Hematopoietic multipotent progenitor cell treated with erythropoietin and hydrocortisone succinate and interleukin-3 and kit ligand, for 4 days (in vitro differentiated cells): ENCODE results near the gene PSMG3.

Experiments
- DNase-seq: peaks from one replicate; pipeline ENCODE4 v3.0.0-alpha.2; 2015

Gene PSMG3

DNA sequence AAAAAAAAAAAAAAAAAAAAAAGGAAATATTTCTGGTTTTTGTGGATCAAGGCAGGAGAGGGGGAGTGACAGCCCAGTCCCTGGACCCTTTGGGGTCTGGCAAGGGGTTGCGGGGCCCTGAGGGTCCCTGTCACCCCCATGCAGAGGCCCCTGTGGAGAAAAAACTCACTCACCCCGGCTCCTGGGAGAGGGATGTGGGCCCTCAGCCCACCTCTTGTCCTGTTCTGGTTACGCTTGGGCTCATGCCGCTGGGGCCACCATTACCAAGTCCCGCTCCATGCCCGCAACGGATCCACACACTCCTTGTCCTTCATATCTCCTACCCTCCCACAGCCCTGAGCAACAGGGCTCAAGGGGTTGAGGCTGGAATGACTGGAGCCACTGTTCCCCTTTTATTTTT is 12.8 kb downstream of the PSMG3 start:
- no peak for DNase-seq

DNA sequence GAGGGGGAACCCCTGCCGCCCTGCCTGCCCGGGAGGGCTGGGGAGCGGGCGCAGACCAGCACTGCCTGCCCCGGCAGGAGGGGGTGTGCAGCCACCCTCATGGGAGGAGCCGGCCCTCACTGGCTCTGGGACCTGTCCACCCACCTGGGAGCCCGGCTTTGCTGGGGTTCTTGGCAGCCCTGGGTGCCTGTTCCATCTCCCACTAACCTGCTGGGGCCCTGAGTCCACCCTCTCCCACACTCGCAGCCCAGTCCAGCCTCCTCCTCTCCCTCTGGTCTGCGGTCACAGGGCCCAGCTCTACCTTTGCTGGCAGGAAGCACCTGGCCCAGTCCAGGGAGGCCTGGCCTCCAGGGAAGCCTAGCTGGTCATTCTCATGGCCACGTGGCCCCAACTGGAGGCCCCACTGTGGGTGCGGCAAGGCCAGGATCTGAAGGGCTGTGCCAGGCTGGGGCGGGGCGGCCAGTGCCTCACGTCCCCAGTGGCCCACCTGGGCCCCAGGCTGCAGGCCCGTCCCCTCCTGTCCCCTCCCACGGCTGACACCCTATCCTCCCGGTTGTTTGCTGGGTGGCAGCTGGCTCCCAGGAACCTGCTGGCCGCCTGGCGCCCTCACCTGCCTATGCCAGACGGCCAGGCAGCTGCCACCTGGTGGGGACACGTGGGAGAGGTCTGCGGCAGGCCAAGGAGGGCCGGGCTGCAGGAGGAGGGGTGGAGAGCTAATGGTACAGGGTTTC is 13.9 kb downstream of the PSMG3 start, which contains the start of gene TMEM184A:
Gene TMEM184A, minus strand, starts transcription at position 393 of the 731 bp plus-strand sequence. CDS start 721 bp downstream, outside the sequence.
- DNase-seq, result peak; percentile 67

DNA sequence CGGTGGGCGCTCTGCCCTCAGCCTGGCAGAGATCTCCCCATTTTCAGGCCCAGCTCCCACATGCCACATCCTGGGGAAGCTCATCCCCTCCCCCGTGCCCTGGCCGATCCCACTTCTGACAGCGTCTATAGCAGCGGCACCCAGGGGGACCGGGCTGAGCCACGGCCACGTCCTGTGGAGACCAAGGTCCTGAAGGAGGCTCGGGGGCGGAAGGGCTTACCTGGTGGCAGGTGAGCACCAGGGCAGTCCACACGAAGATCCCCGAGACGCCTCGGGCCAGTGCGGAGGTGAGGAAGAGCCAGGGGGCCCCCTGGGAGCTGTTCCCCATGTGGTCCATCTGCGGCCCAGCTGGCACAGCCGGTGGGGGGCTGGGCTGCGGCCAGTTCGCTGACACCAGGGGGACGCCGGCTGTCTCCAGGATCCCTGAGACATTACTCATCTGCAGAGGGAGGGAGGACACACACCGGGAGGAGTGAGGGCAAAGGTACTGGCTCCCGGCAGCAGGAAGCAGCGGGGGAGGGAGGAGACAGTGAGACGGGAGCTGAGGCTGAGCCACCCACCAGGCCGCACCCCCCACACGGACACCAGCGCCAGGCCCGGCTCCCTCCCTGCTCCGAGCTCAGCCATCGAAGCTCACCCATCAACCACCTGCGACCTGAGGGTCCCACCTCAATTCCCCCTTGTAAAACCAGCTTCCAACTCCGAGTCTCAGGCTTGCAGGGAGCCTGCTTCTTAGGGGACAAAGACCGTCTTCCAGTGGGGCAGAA is 14.6 kb downstream of the PSMG3 start:
- no peak for DNase-seq

DNA sequence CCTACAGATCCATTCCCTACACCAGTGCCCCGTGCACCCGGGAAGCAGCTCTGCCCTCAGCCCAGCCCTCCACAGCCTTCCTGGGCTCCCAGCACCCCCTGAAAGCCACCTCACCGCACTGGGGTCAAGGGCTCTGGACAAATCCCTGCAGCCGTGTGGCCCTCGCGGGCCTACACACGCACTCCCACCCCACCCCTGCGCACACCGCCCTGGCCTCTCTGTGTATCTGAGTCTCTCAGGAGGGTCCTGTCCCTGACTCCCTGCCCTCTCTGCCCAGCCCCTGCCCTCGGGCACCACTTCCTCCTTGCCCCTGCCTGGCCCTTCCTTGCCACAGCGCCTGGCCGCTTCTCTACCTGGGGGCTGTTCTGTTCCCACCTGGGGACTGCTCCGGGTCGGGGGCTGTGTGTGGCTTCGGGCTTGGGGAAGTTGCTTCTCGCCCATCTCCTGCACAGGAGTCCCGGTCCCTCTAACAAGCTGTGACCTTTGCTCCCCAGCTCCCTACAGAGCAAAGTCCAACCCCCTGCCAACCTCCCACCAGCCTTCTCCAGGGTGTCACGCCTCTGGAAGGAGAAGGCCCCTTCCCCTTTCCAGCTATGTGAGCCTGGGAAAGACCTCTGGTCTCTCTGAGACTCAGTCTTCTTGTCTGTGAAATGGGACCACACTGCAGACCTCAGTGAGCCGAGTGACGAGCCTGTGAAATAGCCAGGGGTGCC is 15.3 kb downstream of the PSMG3 start:
- no peak for DNase-seq

DNA sequence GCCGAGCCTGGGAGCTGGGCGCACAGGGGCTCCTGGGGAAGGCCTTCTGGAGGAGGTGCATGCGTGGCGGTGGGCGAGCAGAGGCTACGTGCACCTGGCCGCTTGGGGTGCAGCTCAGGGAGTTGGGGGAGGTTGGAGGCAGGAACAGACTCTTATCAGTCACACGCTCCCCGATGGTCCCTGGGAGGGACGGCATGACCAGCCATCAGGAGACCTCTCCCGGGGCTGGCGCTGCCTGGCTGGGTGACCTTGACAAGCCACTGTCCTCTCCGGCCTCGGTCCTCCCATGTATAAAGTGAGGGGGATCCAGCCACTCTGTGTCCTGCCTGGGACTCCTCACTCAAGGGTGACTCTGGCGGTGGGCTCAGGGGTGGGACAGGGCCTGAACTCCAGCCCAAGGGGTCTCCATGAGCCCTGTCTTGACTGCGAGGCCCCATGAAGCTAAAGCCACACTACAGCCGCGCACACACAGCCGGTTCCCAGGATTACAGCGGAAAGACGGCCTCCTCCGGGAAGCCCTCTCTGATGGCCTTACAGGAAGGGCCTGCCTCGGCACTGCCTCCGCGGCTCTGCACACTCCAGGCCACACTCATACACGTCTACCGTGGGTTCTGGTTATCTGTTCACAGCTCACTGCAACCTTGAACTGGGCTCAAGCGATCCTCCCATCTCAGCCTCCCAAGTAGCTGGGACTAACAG is 16.2 kb downstream of the PSMG3 start:
- DNase-seq, result no peak

DNA sequence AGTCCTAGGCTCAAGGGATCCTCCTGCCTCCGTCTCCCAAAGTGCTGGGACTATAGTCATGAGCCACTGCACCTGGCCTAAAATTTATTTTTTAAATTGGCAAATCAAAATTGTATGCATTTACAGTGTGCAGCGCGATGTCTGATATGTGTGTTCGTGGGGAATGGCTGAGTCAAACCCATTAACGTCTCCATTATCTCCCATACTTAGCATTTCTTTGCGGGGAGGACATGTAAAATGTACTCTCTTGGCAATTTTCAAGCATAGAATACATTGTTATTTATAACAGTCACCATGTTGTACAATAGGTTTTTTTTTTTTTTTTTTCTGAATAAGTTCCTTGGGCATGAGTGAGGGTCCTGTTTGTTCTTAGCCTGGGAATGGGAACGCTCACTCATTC is 17.6 kb downstream of the PSMG3 start:
- DNase-seq, result no peak

DNA sequence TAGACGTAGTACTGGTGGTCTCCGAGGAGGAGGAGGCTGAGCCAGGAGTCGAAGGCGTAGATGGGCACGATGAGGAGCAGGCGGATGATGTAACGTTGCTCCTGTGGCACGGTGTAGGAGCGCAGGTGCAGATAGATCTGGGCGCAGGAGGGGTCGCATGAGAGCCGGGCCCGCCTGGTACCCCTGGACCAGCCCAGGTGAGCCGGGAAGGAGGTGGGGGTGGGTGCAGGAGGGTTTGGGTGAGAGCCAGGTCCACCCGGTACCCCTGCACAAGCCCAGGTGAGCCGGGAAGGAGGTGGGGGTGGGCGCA is 19.0 kb downstream of the PSMG3 start:
- no peak for DNase-seq

DNA sequence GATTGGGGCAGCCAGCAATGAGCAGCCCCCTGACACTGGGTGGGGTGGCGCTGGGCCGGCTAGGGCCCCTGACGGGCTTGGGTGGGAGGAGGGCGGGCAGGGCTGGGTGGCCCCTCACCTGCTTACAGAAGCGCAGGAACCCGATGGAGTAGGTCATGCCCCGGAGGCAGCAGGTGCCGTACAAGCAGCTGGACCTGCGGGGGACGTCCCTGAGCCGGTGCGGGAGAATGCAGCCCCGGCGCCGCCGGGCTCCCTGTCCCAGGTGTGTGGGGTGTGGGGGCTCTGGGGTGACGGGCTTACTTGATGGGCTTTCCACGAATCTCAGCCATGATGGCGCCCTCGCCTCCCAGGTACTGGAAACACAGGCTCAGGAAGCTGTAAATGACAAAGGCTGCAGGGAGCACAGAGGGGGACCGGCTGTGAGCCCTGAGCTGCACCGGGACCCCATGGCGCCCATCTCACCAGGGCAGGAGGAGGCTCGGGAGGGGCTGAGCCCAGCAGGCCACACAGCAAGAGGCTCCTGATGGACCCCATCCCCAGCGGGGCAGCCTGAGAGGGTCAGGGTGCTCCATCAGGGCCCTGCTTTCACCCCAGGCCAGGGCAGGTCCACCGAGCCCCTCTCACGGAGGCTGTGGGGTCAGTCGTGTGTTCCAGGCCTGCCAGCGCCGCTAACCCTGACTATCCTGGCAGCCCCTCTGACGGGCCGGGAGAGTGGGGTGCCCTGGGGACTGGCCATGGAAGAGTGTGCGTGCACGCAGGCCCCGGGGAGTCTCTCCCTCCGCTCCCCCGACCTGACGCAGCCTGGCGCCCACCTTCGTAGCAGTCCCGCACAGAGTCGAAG is 19.6 kb downstream of the PSMG3 start:
- no peak for DNase-seq

DNA sequence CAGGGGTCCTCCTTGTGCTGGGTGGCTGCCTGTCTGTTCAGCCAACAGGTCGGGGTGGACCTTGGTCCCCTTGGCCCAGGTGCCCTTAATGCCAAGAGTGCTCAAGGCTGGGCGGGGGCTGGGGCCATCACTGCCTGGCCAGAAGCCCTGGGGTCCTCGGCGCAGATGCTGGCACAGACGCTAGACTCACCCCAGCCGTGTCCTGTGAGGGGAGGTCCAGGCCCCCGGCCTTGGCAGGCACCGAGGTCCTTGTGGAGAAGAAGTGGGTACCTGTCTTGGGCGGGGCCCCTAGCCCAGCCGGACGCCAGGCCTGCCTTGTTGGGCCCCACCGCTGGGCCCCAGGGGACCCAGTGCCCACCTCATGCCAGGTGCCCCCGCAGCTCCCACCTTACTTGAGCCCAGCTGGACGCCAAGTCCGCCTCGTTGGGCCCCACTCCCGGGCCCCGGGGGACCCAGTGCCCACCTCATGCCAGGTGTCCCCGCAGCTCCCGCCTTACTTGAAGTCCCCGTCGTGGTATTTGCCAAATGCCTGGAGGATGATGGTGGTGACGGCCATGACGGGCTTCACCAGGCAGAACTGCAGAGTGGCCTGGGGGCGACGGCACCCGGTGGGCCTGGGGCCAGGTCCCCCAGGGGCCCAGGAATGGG is 20.4 kb downstream of the PSMG3 start:
- DNase-seq, result no peak

DNA sequence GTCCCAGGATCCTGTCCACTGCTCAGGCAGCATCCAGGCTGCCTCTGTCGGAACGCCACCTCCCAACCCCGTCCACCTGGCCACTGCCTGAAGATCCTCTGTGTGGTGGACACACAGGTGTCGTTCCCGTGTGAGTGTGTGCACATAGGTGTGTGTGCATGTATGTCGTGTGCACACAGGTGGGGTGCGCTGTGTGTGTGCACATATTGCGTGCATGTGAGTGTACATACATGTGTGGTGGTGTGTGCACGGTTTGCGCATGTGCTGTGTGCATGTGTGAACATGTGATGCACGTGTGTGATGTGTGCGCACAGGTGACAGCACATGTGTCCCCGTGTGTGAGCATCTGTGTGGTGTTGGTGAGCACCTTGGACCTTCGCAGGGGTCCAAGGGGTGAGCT is 20.9 kb downstream of the PSMG3 start:
- no peak for DNase-seq

DNA sequence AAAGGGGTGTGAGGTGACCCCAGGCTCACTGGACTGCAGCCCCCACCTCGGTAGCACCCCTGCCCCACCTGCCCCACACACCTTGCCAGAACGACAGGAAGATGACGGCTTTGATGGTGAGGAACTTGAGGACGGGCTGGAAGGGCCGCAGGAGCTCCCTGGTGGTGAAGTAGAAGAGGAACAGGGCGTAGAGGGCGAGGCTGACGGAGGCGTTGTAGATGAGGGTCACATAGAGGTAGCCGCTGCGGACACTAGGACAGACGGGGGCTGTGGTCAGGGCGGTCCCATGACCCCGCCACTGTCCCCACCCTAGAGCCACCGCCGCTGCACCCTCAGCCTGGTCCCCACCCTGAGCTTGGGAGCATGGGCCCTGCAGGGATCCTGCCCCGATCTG is 21.4 kb downstream of the PSMG3 start:
- peak; percentile 51 for DNase-seq

DNA sequence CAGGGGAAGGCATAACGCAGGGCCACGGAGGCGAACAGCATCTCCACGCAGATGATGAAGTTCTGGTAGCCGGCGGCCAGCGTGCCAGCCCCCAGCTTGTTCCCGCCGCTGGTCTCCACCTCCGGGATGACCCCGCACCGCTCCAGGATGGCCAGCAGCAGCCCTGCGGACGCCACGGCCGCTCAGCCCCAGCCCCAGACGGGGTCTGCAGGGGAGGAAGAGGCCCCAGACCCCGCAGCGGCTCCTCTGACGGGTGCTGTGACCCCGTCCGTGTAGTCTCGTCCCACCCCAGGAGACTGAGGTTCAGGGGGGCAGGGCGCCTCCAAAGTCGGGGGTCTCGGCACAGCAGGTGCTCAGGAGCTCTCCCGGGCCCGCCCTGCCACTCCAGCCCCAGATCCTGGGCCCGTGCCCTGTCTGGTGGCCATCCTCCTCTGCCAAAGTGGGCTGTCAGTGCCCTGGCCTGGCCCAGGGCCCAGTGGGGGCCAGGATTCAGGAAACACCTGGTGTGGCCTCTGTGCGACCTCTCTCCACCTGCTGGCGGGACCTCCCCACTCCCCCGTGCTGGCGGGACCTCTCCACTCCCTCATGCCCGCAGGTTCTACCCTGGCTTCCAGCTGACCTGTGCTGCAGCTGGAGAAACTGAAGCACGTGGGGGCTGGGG is 21.9 kb downstream of the PSMG3 start:
- no peak for DNase-seq

DNA sequence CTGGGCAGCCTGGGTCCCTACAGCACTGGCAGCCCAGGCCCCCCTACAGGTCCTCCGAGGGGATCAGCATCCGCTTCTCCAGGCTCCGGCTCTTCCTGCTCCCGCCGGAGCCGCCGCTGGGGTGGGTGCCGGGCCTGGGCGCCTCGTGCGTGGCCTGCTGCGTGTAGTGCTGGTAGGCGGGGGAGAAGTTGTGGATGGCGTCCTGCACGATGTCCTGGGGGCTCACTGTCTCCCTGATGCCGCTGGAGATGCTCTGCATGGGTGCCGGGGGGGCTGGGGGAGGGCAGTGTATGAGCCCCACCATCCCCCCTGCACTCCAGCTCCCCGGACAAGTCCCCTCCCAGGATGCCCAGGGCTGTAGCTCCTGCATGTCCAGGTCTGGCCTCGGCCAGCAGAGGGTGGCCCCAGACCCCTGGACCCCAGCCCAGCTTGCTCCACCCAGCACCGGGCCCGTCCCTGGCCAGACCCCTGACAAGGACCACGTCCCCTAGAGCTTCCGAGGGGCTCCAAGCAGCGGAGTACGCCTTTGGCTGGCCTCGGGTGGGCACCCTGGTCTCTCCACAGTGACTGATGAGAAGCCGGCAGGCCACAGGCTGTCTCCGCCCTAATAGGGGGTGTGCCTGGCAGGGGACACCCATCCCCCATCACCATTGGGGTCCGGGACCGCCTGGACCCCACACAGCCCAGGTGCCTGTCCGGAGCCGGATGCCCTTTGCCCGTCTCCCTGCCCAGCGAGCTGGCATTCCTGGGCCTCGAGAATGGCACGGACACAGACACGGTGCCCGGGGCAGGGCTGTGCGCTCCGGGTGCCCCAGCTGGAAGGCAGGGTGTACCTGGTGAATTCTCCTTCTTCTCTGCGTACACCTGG is 22.7 kb downstream of the PSMG3 start:
- DNase-seq, result no peak

DNA sequence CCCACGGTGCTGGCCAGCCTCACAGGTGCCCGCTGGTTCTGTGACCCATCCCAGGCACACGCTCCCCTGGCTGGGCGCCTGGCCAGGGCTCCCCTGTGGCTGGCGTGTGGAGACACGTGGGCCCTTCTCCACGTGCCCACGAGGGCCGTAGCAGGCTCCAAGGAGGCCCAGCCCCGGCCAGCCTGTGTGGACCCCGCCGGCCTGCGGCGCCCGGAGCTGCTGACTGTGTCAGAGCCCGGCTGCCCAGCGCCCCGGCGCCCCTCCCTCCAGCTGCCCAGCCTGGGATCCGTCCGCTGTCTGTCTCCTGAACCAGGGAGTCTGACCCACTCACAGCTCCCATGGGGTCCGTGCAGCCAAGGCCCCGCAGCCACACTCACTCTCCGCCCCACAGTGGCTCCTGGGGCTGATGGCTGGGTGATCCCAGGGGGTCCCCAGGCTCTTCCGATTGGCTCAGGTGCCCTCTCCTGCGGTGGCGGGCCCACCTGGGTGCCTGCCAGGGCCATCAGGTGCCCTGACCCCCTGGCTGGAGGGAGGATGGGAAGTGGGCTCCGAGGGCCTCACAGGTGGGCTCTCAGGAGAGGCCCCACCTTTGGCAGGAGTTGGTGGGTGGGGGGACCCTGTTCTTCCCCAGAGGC is 23.4 kb downstream of the PSMG3 start:
- DNase-seq, result no peak

DNA sequence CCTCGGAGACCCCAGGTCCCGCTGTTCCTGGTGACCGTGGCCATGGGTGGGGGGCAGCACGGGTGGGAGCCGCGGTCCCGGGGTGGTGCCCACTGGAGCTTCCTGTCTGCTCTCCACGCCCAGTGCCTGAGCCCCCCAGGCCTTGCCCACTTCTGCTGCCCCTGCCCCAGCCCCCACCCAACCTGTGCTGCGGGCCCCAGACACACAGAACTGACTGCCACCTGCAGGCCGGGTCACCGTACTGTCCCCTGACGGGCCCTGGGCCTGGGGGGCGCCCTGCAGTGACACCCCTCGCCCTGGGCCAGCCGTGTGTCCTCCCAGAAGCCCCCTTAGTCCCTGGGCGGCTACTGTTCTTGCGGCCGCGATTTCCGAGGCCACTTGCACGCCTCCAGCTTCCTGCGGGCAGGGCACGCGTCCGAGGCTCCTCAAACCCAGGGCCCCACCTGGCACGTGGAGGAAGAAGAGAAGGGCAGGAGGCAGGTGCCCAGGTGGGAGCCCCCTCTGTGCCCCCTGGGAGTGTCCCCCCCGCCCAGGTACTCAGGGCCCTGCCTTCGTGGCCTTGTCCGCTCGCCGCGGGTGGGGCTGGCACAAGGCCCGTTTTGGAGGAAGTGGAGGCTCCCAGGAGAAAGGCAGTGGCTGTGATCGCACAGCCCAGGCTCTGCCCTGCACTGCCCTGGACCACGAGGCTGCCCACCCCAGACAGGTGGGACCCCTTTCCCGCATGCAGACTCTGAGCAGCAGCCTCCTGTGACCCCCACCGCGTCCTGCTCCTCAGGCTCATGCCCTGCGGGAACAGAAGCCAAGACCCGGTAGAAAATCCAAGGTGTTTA is 24.2 kb downstream of the PSMG3 start:
- no peak for DNase-seq

DNA sequence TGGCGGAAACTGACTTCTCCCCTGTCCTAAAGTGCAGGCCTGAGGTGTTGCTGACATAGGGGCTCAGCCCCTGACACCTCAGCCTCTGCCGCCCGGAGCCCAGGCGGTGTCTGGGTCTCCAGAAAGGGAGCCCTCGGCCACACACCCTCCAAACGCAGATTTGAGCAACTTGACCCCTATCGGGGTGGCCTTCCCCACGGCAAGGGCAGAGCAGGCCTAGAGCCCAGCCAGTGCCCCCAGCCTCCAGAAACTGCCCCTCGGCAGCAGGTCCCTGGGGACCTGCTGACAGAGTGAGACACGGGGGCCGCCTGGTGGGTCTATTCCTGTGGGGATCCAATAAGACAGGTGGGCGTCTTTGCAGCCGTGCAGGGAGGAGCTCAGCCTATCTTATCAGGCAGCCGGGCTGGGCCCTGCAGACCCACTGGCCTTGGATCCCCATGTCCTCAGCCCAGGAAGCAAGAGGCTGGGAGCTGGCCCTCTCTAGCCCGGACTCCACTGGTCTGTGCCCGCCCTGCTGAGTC is 24.9 kb downstream of the PSMG3 start:
- DNase-seq, result no peak

DNA sequence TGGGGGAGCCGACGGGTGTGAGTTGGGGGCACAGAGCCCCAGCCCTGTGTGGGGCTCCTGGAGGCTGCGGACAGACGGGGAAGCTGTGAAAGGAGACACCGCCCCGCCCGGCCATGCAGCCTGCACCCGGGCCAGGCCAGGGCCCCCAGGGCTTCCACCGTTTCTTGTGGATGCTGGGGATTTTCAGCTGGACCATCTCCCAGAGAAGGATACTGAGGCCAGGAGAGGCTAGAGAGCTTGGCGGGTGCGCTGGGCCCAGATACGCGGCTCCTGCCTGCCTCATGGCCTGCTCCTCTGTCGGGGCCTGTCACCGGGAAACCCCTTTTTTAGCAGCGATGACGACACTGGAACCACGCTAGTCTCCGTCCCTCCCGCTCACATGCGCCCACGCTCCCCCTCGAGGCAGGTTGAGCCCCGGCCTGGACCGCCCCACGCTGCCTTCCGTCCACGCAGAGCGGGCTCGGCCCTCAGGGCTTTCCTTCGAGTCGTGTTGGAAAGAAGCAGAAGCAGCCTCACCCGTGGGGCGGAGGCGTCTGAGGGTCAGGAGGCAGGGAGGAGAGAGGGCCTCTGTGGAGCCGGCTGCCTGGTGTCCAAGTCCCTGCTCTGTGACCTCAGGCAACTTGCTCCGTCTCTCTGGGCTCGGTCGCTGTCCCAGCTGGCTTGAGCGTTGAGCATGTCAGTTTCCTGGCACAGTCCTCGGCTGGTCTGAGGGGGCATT is 25.5 kb downstream of the PSMG3 start:
- no peak for DNase-seq

DNA sequence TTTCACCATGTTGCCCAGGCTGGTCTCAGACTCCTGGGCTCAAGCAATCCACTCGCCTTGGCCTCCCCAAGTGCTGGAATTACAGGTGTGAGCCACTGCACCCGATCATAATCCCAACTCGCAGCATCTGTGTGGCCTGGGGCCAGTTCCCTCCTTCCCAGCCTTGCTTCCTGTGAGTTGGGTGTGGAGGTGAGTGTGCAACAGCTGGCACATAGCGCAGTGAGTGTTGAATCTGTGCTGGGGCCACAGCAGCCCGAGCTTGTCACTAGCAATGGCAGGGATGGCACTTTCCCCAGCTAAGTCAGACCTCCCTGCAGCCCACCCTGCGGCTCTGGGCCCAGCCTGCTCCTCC is 26.0 kb downstream of the PSMG3 start:
- no peak for DNase-seq
